ENCODE data around the gene CLDN24. TPM values are rescaled to one million over a fixed set of nuclear protein-coding genes. Genes with fewer than 3 reads are reported as not detected.

Gene CLDN24
- not detected in 2 replicates for total RNA-seq

DNA sequence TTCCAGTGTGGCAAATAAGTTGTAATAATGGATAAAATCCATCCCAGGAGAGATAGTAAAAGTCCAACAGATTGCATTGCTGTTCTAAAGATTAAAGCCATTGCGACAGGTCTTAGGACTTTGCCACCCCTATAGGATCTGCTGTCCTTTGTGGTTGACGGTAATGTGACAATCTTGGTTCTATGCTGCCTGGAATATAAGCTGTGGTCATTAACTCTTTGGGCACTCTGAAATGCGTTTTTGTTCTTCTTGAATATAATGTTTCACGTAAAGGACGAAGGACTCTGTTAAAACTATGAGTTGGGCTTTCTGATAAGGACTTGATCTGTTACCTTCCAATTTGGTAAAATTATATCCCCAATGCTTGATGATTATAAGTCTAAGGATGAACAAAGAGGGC, at the start of gene CLDN24:
Gene CLDN24, minus strand, starts transcription at position 101 of the 400 bp plus-strand sequence. Its CDS starts 0 bp downstream, at position 101.

DNA sequence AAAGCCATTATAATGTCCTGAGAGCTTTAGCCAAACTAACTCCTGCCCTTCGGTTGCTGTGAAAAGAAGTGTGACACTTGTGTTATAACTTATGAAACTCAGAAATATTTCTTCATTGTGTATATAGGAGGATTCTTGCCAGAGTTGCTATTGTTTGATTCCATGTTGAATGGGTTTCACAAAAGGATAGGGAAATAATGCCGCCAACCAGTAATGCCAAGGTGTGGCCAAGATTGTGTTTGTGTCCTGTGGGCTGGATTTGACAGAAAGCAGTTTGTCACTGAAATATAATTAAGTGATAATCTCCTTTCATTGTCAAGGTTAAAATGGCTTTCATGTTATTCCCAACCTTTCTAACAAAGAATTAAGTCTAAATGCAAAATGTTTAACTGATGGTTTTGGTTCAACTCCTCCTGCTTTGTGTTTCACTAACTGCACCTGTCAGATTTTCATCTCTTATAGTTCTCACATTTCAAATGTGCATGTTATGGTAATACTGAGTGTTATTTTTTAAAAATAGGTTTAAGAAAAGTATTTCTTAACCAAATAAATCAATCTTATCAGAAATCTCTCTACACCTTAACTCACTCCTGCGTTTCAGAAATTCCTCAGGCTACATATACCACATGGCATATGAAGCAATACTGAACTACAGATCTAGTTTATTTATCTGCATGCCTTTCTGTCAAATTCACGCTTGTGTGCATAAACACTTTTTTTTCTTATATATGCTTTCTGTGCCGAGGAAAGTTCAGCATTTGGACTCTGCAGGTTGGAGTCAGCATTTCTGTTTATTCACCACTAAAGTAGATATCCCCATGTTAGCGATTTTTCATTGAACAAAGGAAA, 1.8 kb downstream of the CLDN24 start, which contains the start of gene CLDN22:
Gene CLDN22, minus strand, starts transcription at position 66 of the 849 bp plus-strand sequence. Its CDS starts 58 bp downstream, at position 8.

Other genes with a start within 250 kb of the CLDN24 start
- gene WWC2, start 223.2 kb downstream of the CLDN24 start, total RNA-seq, result 33.1 and 45.1 TPM in 2 replicates
- gene CLDN22, start 2.1 kb downstream of the CLDN24 start, total RNA-seq, result not detected in 2 replicates
- gene CDKN2AIP, start 122.2 kb upstream of the CLDN24 start, total RNA-seq, result 10.9 and 27.5 TPM in 2 replicates
- gene ING2, start 182.6 kb upstream of the CLDN24 start, total RNA-seq, result 6.6 and 7.7 TPM in 2 replicates

All from placental pericyte (primary cell).